Right renal cortex interstitium (tissue), 3 donors: ENCODE measurements around the gene OTOG. TPM values are rescaled to one million over a fixed set of nuclear protein-coding genes. Genes with fewer than 3 reads are reported as not detected.

Source experiments
- DNase-seq, 3 donors: peaks; one replicate each; pipeline ENCODE4 v3.0.0-alpha.2; 2013; ENCODE audit warnings: low read depth in 3 of 3, low spot score in 2 of 3
- polyA plus RNA-seq, 3 donors: library from polyadenylated mRNA; unstranded; fragments of 120-200 nt; gene quantifications; one replicate each; pipeline ENCODE4 v1.2.1, GENCODE V29; 2013; ENCODE audit not compliant: insufficient read length in 3 of 3

OTOG gene
- polyA plus RNA-seq, 3 donors: 0.18 to 0.76 (median 0.62) TPM

GRCh38 chr11:17645190-17645970 lies 98.3 kb downstream of the OTOG start:
- no peak for DNase-seq

GRCh38 chr11:17646451-17647145 lies 99.5 kb downstream of the OTOG start:
- no peak for DNase-seq

- no peak for DNase-seq
Observed at GRCh38 chr11:17648528-17648927, 101.5 kb downstream of the OTOG start.

GRCh38 chr11:17649261-17649660 lies 102.2 kb downstream of the OTOG start:
- DNase-seq: no peak

- DNase-seq: no peak
Observed at GRCh38 chr11:17649696-17650095, 102.6 kb downstream of the OTOG start.

GRCh38 chr11:17650127-17650911 lies 103.3 kb downstream of the OTOG start:
- DNase-seq: no peak

- DNase-seq: no peak
Observed at GRCh38 chr11:17651061-17651460, 104.0 kb downstream of the OTOG start.

- DNase-seq: no peak
Observed at GRCh38 chr11:17651681-17652080, 104.6 kb downstream of the OTOG start.

- no peak for DNase-seq
Observed at GRCh38 chr11:17652556-17652955, 105.5 kb downstream of the OTOG start.

- no peak for DNase-seq
Observed at GRCh38 chr11:17653611-17654010, 106.6 kb downstream of the OTOG start.

GRCh38 chr11:17655682-17656081 lies 108.6 kb downstream of the OTOG start:
- DNase-seq: no peak

GRCh38 chr11:17658211-17658610 lies 111.2 kb downstream of the OTOG start:
- DNase-seq: no peak

- no peak for DNase-seq
Observed at GRCh38 chr11:17668166-17668565, 121.1 kb downstream of the OTOG start.

- DNase-seq: no peak
Observed at GRCh38 chr11:17672469-17672868, 125.4 kb downstream of the OTOG start.

GRCh38 chr11:17673951-17674350 lies 126.9 kb downstream of the OTOG start:
- DNase-seq: no peak

- no peak for DNase-seq
Observed at GRCh38 chr11:17682848-17683247, 135.8 kb downstream of the OTOG start.

- DNase-seq: no peak
Observed at GRCh38 chr11:17683377-17684161, 136.5 kb downstream of the OTOG start.

GRCh38 chr11:17684550-17684949 lies 137.5 kb downstream of the OTOG start:
- no peak for DNase-seq

- no peak for DNase-seq
Observed at GRCh38 chr11:17686231-17686980, 139.3 kb downstream of the OTOG start.
